Endodermal cell (in vitro differentiated cells): ENCODE results near the gene ZNF740. TPM values are rescaled to one million over a fixed set of nuclear protein-coding genes. Genes with fewer than 3 reads are reported as not detected.

Source experiments
- DNase-seq: peaks from one replicate; pipeline ENCODE4 v3.0.0-alpha.2; 2017
- H3K27ac ChIP-seq: 2 replicates; pipeline ENCODE4 v1.5.1; 2013; ENCODE audit warnings: mild to moderate bottlenecking, low read depth, low read length, moderate library complexity
- H3K27me3 ChIP-seq: 2 replicates; pipeline ENCODE4 v1.6.1; 2013; ENCODE audit warnings: mild to moderate bottlenecking, low read length, moderate library complexity; ENCODE audit not compliant: insufficient read depth, control insufficient read depth, poor library complexity, severe bottlenecking
- H3K36me3 ChIP-seq: 2 replicates; pipeline ENCODE4 v1.7.0; 2013; ENCODE audit warnings: mild to moderate bottlenecking, low read length, moderate library complexity; ENCODE audit not compliant: control insufficient read depth, insufficient read depth
- H3K4me1 ChIP-seq: one replicate; pipeline ENCODE4 v1.7.0; 2013; ENCODE audit warnings: low read length; ENCODE audit not compliant: control insufficient read depth, insufficient read depth
- H3K4me3 ChIP-seq: 2 replicates; pipeline ENCODE4 v1.5.1; 2013; ENCODE audit warnings: mild to moderate bottlenecking, low read length, moderate library complexity
- H3K9ac ChIP-seq: 2 replicates; pipeline ENCODE4 v1.6.1; 2013; ENCODE audit warnings: mild to moderate bottlenecking, low read length, moderate library complexity; ENCODE audit not compliant: poor library complexity, severe bottlenecking; ENCODE audit errors: extremely low read depth
- H3K9me3 ChIP-seq: 2 replicates; pipeline ENCODE4 v1.6.1; 2013; ENCODE audit warnings: mild to moderate bottlenecking, low read length, moderate library complexity; ENCODE audit not compliant: control insufficient read depth
- H3K27ac Mint-ChIP-seq: 2 replicates; pipeline ENCODE4 v1.8.0; 2020; ENCODE audit warnings: mixed read lengths
- H3K27me3 Mint-ChIP-seq: 2 replicates; pipeline ENCODE4 v1.8.0; 2021; ENCODE audit warnings: mild to moderate bottlenecking, mixed read lengths; ENCODE audit not compliant: insufficient read depth
- H3K36me3 Mint-ChIP-seq: 2 replicates; pipeline ENCODE4 v1.8.0; 2020; ENCODE audit warnings: low read depth, mixed read lengths
- H3K4me1 Mint-ChIP-seq: 2 replicates; pipeline ENCODE4 v1.8.0; 2020; ENCODE audit warnings: mixed read lengths
- H3K4me3 Mint-ChIP-seq: 2 replicates; pipeline ENCODE4 v1.8.0; 2020; ENCODE audit warnings: mild to moderate bottlenecking, moderate library complexity, mixed read lengths
- H3K9me3 Mint-ChIP-seq: 2 replicates; pipeline ENCODE4 v1.8.0; 2020; ENCODE audit warnings: mild to moderate bottlenecking, mixed read lengths
- CTCF ChIP-seq: fragments of 200-600 bp; sonication (generic); conservative IDR thresholded peaks from 2 replicates; pipeline ENCODE4 v1.5.0; 2021; ENCODE audit warnings: antibody characterized with exemption, mild to moderate bottlenecking
- WGBS, 2 experiments: methylation state at CpG; one replicate each; pipeline versions ENCODE4 v1.1.5 to v1.1.7; 2013; ENCODE audit warnings: missing lambda C conversion rate in 2 of 2, mixed read lengths in 1 of 2; ENCODE audit not compliant: insufficient coverage in 1 of 2, insufficient read length in 1 of 2; 5-methylcytosine and 5-hydroxymethylcytosine counted together
- total RNA-seq, 2 donors: library from RNA; stranded (reverse); fragmentation: NEBNext Ultra II Directional in 1 of 2; extraction: Animal tissue kit (Norgen Biotek cat#: 25700) in 1 of 2; gene quantifications; 2 replicates in 1 of 2; 3 replicates in 1 of 2; pipeline ENCODE4 v1.2.1, GENCODE V29; 2021

Gene ZNF740
- total RNA-seq, 2 donors from 2014 or later = 54.0 to 54.6 TPM

- TF ChIP-seq CTCF = no peak
Observed at GRCh38 chr12:53172352-53172751, 8.2 kb upstream of the ZNF740 start.

GRCh38 chr12:53173085-53173715 is 7.3 kb upstream of the ZNF740 start:
- WGBS, 2 experiments = 86 to 87% methylated on average over 8 to 10 of the region's 10 CpGs

More at GRCh38 chr12:53172352-53172751, 8.2 kb upstream of the ZNF740 start:
- Histone ChIP-seq H3K9me3 (no peaks in the 10 kb centered on the region), H3K4me1 (peaks cover 4% of the 10 kb centered on the region), H3K36me3 (no peaks in the 10 kb centered on the region), H3K27me3 (no peaks in the 10 kb centered on the region), H3K4me3 (no peak overlapping the region), H3K9ac (no peak overlapping the region), H3K27ac (no peak overlapping the region)
- DNase-seq = peak; percentile 54
- H3K4me1 Mint-ChIP-seq = peaks cover 27% of the 10 kb centered on the region
- H3K36me3 Mint-ChIP-seq = peaks cover 9% of the 10 kb centered on the region
- 93 to 97% methylated on average over 10 to 11 of the region's 11 CpGs for WGBS, 2 experiments
- H3K9me3 Mint-ChIP-seq = no peaks in the 10 kb centered on the region
- no peak overlapping the region for H3K4me3 Mint-ChIP-seq
- peaks cover 60% of the 10 kb centered on the region for H3K27me3 Mint-ChIP-seq
- no peak overlapping the region for H3K27ac Mint-ChIP-seq

GRCh38 chr12:53174881-53175491 is 5.5 kb upstream of the ZNF740 start:
- Histone ChIP-seq H3K9ac (no peak overlapping the region), H3K27ac (peak overlapping the region; percentile 19), H3K36me3 (no peaks in the 10 kb centered on the region), H3K4me3 (no peak overlapping the region), H3K9me3 (no peaks in the 10 kb centered on the region), H3K4me1 (peaks cover 4% of the 10 kb centered on the region), H3K27me3 (no peaks in the 10 kb centered on the region)
- 15 to 25% methylated on average over 1 to 4 of the region's 4 CpGs for WGBS, 2 experiments
- peak; percentile 95 for DNase-seq
- H3K27me3 Mint-ChIP-seq = peaks cover 55% of the 10 kb centered on the region
- H3K9me3 Mint-ChIP-seq = no peaks in the 10 kb centered on the region
- H3K27ac Mint-ChIP-seq = peak overlapping the region; percentile 74
- TF ChIP-seq CTCF = peak; percentile 74
- H3K36me3 Mint-ChIP-seq = peaks cover 6% of the 10 kb centered on the region
- H3K4me1 Mint-ChIP-seq = peaks cover 35% of the 10 kb centered on the region
- peak overlapping the region; percentile 33 for H3K4me3 Mint-ChIP-seq

More at GRCh38 chr12:53173085-53173715, 7.3 kb upstream of the ZNF740 start:
- DNase-seq = peak; percentile 53
- Mint-ChIP-seq H3K4me3 (no peak overlapping the region), H3K27ac (no peak overlapping the region), H3K27me3 (peaks cover 59% of the 10 kb centered on the region), H3K4me1 (peaks cover 27% of the 10 kb centered on the region), H3K36me3 (peaks cover 9% of the 10 kb centered on the region), H3K9me3 (no peaks in the 10 kb centered on the region)
- Histone ChIP-seq H3K4me1 (peaks cover 4% of the 10 kb centered on the region), H3K9ac (no peak overlapping the region), H3K4me3 (no peak overlapping the region), H3K36me3 (no peaks in the 10 kb centered on the region), H3K9me3 (no peaks in the 10 kb centered on the region), H3K27ac (no peak overlapping the region), H3K27me3 (no peaks in the 10 kb centered on the region)
- no peak for TF ChIP-seq CTCF
